Fibroblast of the conjunctiva (primary cell): Measurements from ENCODE around the gene INSL3.
A peak's percentile ranks its signal among the peaks of the same experiment; 100 is the strongest.
"Not testable (repeated sequence)": the region's sequence is repeated elsewhere in the genome, so short reads cannot be mapped to it uniquely, and the experiment has no call there.

Experiments used
- DNase-seq: peaks from one replicate; pipeline ENCODE4 v3.0.0-alpha.2; 2010; ENCODE audit warnings: low read depth

Gene INSL3

GRCh38 chr19:17812099-17812498, 9.2 kb downstream of the INSL3 start:
- no peak for DNase-seq

GRCh38 chr19:17811681-17812080, 9.6 kb downstream of the INSL3 start:
- no peak for DNase-seq

GRCh38 chr19:17811103-17811502, 10.2 kb downstream of the INSL3 start:
- no peak for DNase-seq

- no peak for DNase-seq
Observed at GRCh38 chr19:17807731-17808316, 13.5 kb downstream of the INSL3 start.

- no peak for DNase-seq
Observed at GRCh38 chr19:17806945-17807344, 14.4 kb downstream of the INSL3 start.

- DNase-seq: no peak
Observed at GRCh38 chr19:17805427-17805826, 15.9 kb downstream of the INSL3 start.

- no peak for DNase-seq
Observed at GRCh38 chr19:17803264-17803896, 17.9 kb downstream of the INSL3 start.

- DNase-seq: no peak
Observed at GRCh38 chr19:17802137-17802858, 19.0 kb downstream of the INSL3 start.

GRCh38 chr19:17798599-17798998, 22.7 kb downstream of the INSL3 start:
- DNase-seq: not testable (repeated sequence)

- no peak for DNase-seq
Observed at GRCh38 chr19:17797424-17798201, 23.7 kb downstream of the INSL3 start.

GRCh38 chr19:17796838-17797423, 24.4 kb downstream of the INSL3 start:
- DNase-seq: no peak

- DNase-seq: no peak
Observed at GRCh38 chr19:17796013-17796837, 25.1 kb downstream of the INSL3 start.

- DNase-seq: no peak
Observed at GRCh38 chr19:17795495-17795856, 25.8 kb downstream of the INSL3 start.

GRCh38 chr19:17794731-17795494, 26.4 kb downstream of the INSL3 start, which contains the start of gene B3GNT3:
Gene B3GNT3, plus strand, starts transcription at chr19:17795138. Its CDS starts 12,670 bp downstream, at chr19:17807808.
- DNase-seq: no peak

GRCh38 chr19:17794412-17794730, 26.9 kb downstream of the INSL3 start:
- DNase-seq: no peak

- no peak for DNase-seq
Observed at GRCh38 chr19:17790059-17790780, 31.1 kb downstream of the INSL3 start.

GRCh38 chr19:17788632-17789031, 32.7 kb downstream of the INSL3 start:
- no peak for DNase-seq

GRCh38 chr19:17787274-17787913, 33.9 kb downstream of the INSL3 start:
- DNase-seq: no peak

- DNase-seq: peak; percentile 43
Observed at GRCh38 chr19:17784201-17785008, 36.9 kb downstream of the INSL3 start.
